Esophagus muscularis mucosa (tissue), 4 donors: ENCODE results near the gene EIF4G3. TPM values are rescaled to one million over a fixed set of nuclear protein-coding genes. Genes with fewer than 3 reads are reported as not detected.

Experiments used
- DNase-seq: peaks from one replicate; pipeline ENCODE4 v3.0.0-alpha.2; 2017; ENCODE audit errors: extremely low spot score
- H3K27ac ChIP-seq, 4 donors: fragments of 200-600 bp; sonication (generic); replicated peaks in 1 of 4; 1 replicate in 3 of 4; 2 replicates in 1 of 4; pipeline ENCODE4 v1.5.1; 2016 to 2019; ENCODE audit warnings: mild to moderate bottlenecking in 1 of 4
- H3K27me3 ChIP-seq, 4 donors: fragments of 200-600 bp; sonication (generic); one replicate each; pipeline versions ENCODE4 v1.5.1 to v1.6.0; 2016 to 2019
- H3K36me3 ChIP-seq, 4 donors: fragments of 200-600 bp; sonication (generic); one replicate each; pipeline ENCODE4 v1.5.1; 2016 to 2019
- H3K4me1 ChIP-seq, 4 donors: fragments of 200-600 bp; sonication (generic); one replicate each; pipeline ENCODE4 v1.5.1; 2016 to 2019
- H3K4me3 ChIP-seq, 4 donors: fragments of 200-600 bp; sonication (generic); 1 replicate in 2 of 4; 2 replicates in 2 of 4; pipeline ENCODE4 v1.5.1; 2016 to 2019; ENCODE audit warnings: mild to moderate bottlenecking in 4 of 4, moderate library complexity in 1 of 4
- H3K9me3 ChIP-seq, 4 donors: fragments of 200-600 bp; sonication (generic); 1 replicate in 3 of 4; 2 replicates in 1 of 4; pipeline ENCODE4 v1.5.1; 2016 to 2019
- EP300 ChIP-seq: sonication (generic); formaldehyde crosslinking; IDR thresholded peaks from one replicate; pipeline ENCODE4 v1.6.1; 2017; ENCODE audit warnings: antibody characterized with exemption
- POLR2A ChIP-seq: fragments of 450-650 bp; IDR thresholded peaks from one replicate; pipeline ENCODE4 v1.6.1; 2017; ENCODE audit warnings: antibody characterized with exemption, moderate library complexity, mild to moderate bottlenecking, low read depth
- POLR2AphosphoS5 ChIP-seq, 2 donors: sonication (generic); formaldehyde crosslinking; IDR thresholded peaks; one replicate each; pipeline ENCODE4 v1.6.1; 2017; ENCODE audit warnings: antibody characterized with exemption in 2 of 2
- WGBS: methylation state at CpG from one replicate; pipeline ENCODE4 v1.1.5; 2018; 5-methylcytosine and 5-hydroxymethylcytosine counted together
- intact Hi-C: fragments of 100-400 bp; cut with DNase I; formaldehyde crosslinking; loops from one replicate; pipeline ENCODE4 v1.15.1; 2023
- total RNA-seq, 4 donors: library from RNA; depleted of rRNA; stranded (reverse); fragments of >200 nt; gene quantifications; one replicate each; pipeline versions ENCODE4 v1.1.0 to v1.2.1, GENCODE V29; 2016
- TF ChIP-seq, protein P1 (sequence below), 3 experiments: fragments of 200-600 bp in 2 of 3; fragments of 450-650 bp in 1 of 3; sonication (generic) in 2 of 3; IDR thresholded peaks; one replicate each; pipeline ENCODE4 v1.5.1; 2017 to 2019; ENCODE audit warnings: antibody characterized with exemption in 3 of 3, mild to moderate bottlenecking in 2 of 3, moderate library complexity in 1 of 3

The EIF4G3 gene
- total RNA-seq, 4 donors from 2014 or later = 43.7 to 64.0 (median 62.2) TPM

DNA sequence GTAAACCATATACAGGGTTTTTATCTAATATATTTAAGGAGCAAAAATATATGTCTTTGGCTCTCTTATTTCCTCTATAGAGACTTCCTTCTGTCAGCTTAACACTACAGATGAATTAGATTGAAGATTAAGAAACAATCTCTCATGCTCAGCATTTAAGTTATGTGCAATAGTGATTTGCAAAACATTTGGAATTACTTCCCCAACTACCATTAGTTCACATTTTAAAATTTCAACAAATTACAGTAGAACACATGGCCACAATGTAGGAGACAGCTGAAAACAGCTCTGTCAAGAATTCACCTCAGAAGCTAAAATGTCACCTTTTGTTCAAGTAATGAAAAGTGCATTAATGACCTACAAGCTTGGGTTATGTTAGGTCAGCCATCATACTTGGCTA, 177.9 kb downstream of the EIF4G3 start:
- TF ChIP-seq, protein P1, sequence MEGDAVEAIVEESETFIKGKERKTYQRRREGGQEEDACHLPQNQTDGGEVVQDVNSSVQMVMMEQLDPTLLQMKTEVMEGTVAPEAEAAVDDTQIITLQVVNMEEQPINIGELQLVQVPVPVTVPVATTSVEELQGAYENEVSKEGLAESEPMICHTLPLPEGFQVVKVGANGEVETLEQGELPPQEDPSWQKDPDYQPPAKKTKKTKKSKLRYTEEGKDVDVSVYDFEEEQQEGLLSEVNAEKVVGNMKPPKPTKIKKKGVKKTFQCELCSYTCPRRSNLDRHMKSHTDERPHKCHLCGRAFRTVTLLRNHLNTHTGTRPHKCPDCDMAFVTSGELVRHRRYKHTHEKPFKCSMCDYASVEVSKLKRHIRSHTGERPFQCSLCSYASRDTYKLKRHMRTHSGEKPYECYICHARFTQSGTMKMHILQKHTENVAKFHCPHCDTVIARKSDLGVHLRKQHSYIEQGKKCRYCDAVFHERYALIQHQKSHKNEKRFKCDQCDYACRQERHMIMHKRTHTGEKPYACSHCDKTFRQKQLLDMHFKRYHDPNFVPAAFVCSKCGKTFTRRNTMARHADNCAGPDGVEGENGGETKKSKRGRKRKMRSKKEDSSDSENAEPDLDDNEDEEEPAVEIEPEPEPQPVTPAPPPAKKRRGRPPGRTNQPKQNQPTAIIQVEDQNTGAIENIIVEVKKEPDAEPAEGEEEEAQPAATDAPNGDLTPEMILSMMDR (IDR thresholded peaks at IDR 0.05) = no peak
- TF ChIP-seq POLR2A (no peak), EP300 (no peak), POLR2AphosphoS5 (IDR thresholded peaks at IDR 0.05) (no peak)
- DNase-seq = no peak
- H3K4me1 ChIP-seq = peaks cover 0 to 14% (median 11%) of the 10 kb centered on the region in 4 donors
- peaks cover 0 to 3% (median 0%) of the 10 kb centered on the region in 4 donors for H3K36me3 ChIP-seq
- intact Hi-C loops = no loop called here
- no peaks in the 10 kb centered on the region for H3K27me3 ChIP-seq
- no peak overlapping the region for H3K27ac ChIP-seq
- no peak overlapping the region for H3K4me3 ChIP-seq
- no peaks in the 10 kb centered on the region for H3K9me3 ChIP-seq

DNA sequence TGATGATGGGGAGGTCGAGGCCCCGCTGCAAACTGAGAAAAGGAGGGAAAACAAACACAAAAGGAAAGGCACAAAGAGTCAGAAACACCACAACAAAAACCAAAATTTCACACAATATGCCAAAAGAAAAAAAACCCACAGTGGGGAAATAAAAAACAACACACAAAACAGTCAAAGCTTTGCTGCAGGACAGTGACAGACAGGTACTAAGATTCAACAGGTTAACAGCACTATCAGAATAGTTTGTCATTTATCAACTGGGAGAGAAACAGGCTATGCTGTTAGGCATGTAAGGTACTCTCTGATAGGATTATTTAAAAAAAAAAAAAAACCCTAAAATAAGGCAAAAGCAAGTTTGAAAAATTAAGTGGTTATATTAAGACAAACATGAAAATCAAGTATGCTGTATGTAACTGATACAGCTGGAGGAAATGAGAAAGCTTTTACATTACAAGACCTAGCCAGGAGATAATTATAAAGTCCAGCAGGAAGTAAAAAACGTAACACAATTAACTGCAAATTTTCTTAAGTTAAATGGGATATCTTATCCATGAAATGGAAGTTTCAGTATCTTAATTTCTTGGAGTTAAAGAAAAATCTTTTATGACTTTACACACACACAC, 179.0 kb downstream of the EIF4G3 start:
- no peak overlapping the region for H3K4me3 ChIP-seq
- no peaks in the 10 kb centered on the region for H3K9me3 ChIP-seq
- peaks cover 4 to 18% (median 13%) of the 10 kb centered on the region in 4 donors for H3K4me1 ChIP-seq
- H3K27me3 ChIP-seq = no peaks in the 10 kb centered on the region
- TF ChIP-seq EP300 = no peak
- TF ChIP-seq, protein P1 (IDR thresholded peaks at IDR 0.05) = no peak
- no peak for TF ChIP-seq POLR2AphosphoS5 (IDR thresholded peaks at IDR 0.05)
- no peak for TF ChIP-seq POLR2A
- H3K27ac ChIP-seq = no peak overlapping the region
- intact Hi-C loops = no loop called here
- no peak for DNase-seq
- H3K36me3 ChIP-seq = peaks cover 0 to 3% (median 0%) of the 10 kb centered on the region in 4 donors
- 79% methylated on average over 3 of the region's 3 CpGs for WGBS

DNA sequence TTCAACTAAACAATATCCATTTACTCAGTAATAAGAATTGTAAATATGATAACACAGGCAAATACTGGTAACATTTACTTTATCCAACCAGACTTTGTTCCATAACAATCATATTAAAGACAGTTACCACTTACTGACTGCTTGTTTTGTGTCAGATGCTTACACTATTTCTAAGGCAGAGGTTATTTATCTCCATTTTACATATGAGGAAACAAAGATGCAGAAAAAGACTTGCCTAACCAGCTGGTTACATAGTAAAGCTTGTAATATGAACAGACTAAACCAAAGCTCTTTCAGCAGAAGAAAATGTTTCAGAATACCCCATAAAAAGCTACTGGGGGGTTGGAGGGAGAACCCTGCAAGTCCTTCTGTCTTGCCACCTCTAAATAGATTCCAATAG, 180.1 kb downstream of the EIF4G3 start:
- Histone ChIP-seq H3K27ac (no peak overlapping the region), H3K4me1 (peaks cover 4 to 23% (median 15%) of the 10 kb centered on the region in 4 donors), H3K36me3 (peaks cover 0 to 3% (median 0%) of the 10 kb centered on the region in 4 donors), H3K27me3 (no peaks in the 10 kb centered on the region), H3K9me3 (no peaks in the 10 kb centered on the region), H3K4me3 (no peak overlapping the region)
- DNase-seq = no peak
- intact Hi-C loops = no loop called here
- TF ChIP-seq POLR2AphosphoS5 (IDR thresholded peaks at IDR 0.05) (no peak), EP300 (no peak), POLR2A (no peak)
- TF ChIP-seq, protein P1 (IDR thresholded peaks at IDR 0.05) = no peak

DNA sequence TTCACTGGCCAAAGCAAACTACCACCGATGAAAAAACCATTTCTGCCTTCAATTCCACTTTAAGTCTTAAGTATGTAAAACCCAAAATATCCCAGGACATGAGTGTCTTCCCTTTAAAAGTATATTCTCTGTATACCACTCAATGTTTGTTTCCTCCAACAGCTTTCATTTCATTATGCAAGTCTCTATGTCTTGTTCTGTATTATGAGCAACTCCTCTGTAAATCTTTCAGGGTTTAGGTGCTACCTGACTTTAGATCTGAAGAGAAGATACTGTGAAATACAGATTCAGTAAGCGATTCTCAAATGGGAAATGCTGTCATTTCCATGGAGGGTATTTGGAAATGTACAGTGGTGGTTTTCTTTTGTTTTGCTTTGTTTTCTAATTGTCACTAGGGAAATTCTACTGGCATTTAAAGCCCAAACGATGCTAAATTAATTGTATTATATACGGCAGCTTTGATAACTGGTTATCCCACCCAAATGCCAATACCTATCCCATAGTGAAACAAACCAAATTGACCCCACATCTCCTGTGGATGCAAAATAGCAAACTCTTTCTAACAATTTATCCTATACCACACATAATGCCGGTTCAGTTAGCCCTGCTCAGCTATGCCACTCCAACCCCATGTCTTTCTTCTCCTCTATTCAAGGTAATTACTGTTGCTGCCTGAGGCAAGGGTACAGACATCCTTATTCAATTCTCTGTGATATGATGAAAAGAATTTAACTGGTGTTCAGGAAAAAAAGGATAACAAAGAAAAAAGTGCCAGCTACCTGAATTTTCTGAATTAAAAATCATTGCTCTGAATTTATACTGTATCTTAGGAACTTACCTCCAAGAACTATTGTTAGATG, 182.8 kb downstream of the EIF4G3 start:
- TF ChIP-seq POLR2A = no peak
- TF ChIP-seq, protein P1 (IDR thresholded peaks at IDR 0.05) = no peak
- TF ChIP-seq POLR2AphosphoS5 (IDR thresholded peaks at IDR 0.05) = no peak
- no peak for TF ChIP-seq EP300
- intact Hi-C loops = no loop called here
- no peak for DNase-seq
- 86% methylated on average over 5 of the region's 5 CpGs for WGBS
- Histone ChIP-seq H3K4me3 (no peak overlapping the region), H3K27ac (no peak overlapping the region), H3K9me3 (no peaks in the 10 kb centered on the region), H3K4me1 (peaks cover 0 to 11% (median 8%) of the 10 kb centered on the region in 4 donors), H3K36me3 (peaks cover 0 to 4% (median 0%) of the 10 kb centered on the region in 4 donors), H3K27me3 (no peaks in the 10 kb centered on the region)
